HepG2 (cell line): Measurements from ENCODE around the gene PTPA. TPM values are rescaled to one million over a fixed set of nuclear protein-coding genes. Genes with fewer than 3 reads are reported as not detected.

Experiments used
- BCL6 ChIP-seq: IDR thresholded peaks from 2 replicates; pipeline ENCODE4 v1.6.1; 2016; ENCODE audit warnings: missing genetic modification reagents, missing compliant biosample characterization
- CHD4 ChIP-seq: fragments of 200-600 bp; sonication (generic); IDR thresholded peaks from 2 replicates; pipeline ENCODE4 v1.7.0; 2017; ENCODE audit warnings: mild to moderate bottlenecking, low read length, borderline replicate concordance
- HNF4G ChIP-seq, 2 experiments: sonication (generic) in 1 of 2; formaldehyde crosslinking in 1 of 2; IDR thresholded peaks; 2 replicates each; pipeline versions ENCODE4 v1.4.0 to v1.6.1; 2011 to 2020; ENCODE audit warnings: borderline replicate concordance in 2 of 2, low read depth in 2 of 2, mild to moderate bottlenecking in 2 of 2, low read length in 1 of 2, missing genetic modification reagents in 1 of 2, moderate library complexity in 1 of 2
- HOXA9 ChIP-seq: sonication (generic); formaldehyde crosslinking; IDR thresholded peaks from 2 replicates; pipeline ENCODE4 v1.8.1; 2022; ENCODE audit warnings: missing genetic modification reagents, mild to moderate bottlenecking, moderate library complexity, borderline replicate concordance
- HOXD1 ChIP-seq: sonication (generic); formaldehyde crosslinking; IDR thresholded peaks from 2 replicates; pipeline ENCODE4 v1.5.0; 2020; ENCODE audit warnings: missing genetic modification reagents
- NCOA2 ChIP-seq: sonication (generic); formaldehyde crosslinking; IDR thresholded peaks from 2 replicates; pipeline ENCODE4 v1.8.0; 2022; ENCODE audit warnings: inconsistent platforms
- POGZ ChIP-seq: sonication (generic); formaldehyde crosslinking; IDR thresholded peaks from 2 replicates; pipeline ENCODE4 v1.4.0; 2020; ENCODE audit warnings: mild to moderate bottlenecking, missing genetic modification reagents
- SOX13 ChIP-seq, 3 experiments: fragments of 450-650 bp in 1 of 3; sonication (generic) in 1 of 3; formaldehyde crosslinking in 1 of 3; IDR thresholded peaks in 2 of 3; conservative IDR thresholded peaks in 1 of 3; 2 replicates each; pipeline versions ENCODE4 v1.5.0 to v1.6.1; 2016 to 2020; ENCODE audit warnings: antibody characterized with exemption in 1 of 3, mild to moderate bottlenecking in 1 of 3, missing compliant biosample characterization in 1 of 3, missing genetic modification reagents in 1 of 3, moderate library complexity in 1 of 3
- STAG1 ChIP-seq: sonication (generic); formaldehyde crosslinking; IDR thresholded peaks from 2 replicates; pipeline ENCODE4 v1.4.0; 2020; ENCODE audit warnings: missing genetic modification reagents
- TAF1 ChIP-seq: sonication (generic); formaldehyde crosslinking; IDR thresholded peaks from 2 replicates; pipeline ENCODE4 v1.4.0; 2020; ENCODE audit warnings: missing genetic modification reagents
- TRIM24 ChIP-seq: sonication (generic); formaldehyde crosslinking; IDR thresholded peaks from 2 replicates; pipeline ENCODE4 v1.8.0; 2022; ENCODE audit warnings: mild to moderate bottlenecking, missing genetic modification reagents
- ZNF180 ChIP-seq: sonication (generic); formaldehyde crosslinking; IDR thresholded peaks from 2 replicates; pipeline ENCODE4 v1.4.0; 2020; ENCODE audit warnings: low read depth, missing genetic modification reagents, borderline replicate concordance
- ZNF572 ChIP-seq: sonication (generic); formaldehyde crosslinking; IDR thresholded peaks from 2 replicates; pipeline ENCODE4 v1.5.1; 2020; ENCODE audit warnings: mild to moderate bottlenecking, missing genetic modification reagents
- ZNF615 ChIP-seq: sonication (generic); formaldehyde crosslinking; IDR thresholded peaks from 2 replicates; pipeline ENCODE4 v1.5.0; 2020; ENCODE audit warnings: mild to moderate bottlenecking, missing genetic modification reagents, borderline replicate concordance
- ZNF746 ChIP-seq: sonication (generic); formaldehyde crosslinking; IDR thresholded peaks from 2 replicates; pipeline ENCODE4 v1.8.0; 2022; ENCODE audit warnings: mild to moderate bottlenecking, missing genetic modification reagents
- ZNF850 ChIP-seq: sonication (generic); formaldehyde crosslinking; conservative IDR thresholded peaks from 2 replicates; pipeline ENCODE4 v1.9.0; 2021; ENCODE audit warnings: mild to moderate bottlenecking, missing genetic modification reagents
- polyA plus RNA-seq, 8 experiments: library from polyadenylated mRNA; depleted of rRNA in 3 of 8; stranded (reverse) in 7 of 8; unstranded in 1 of 8; fragments of >200 nt; fragmentation: Illumina TruSeq in 4 of 8; extraction: Trizol in 4 of 8; gene quantifications; 2 replicates each; pipeline versions ENCODE4 v1.2.1 to v1.2.3, GENCODE V29; 2011 to 2016; ENCODE audit warnings: low read depth in 4 of 8, missing spikeins in 1 of 8, mixed read lengths in 1 of 8; ENCODE audit not compliant: insufficient read depth in 1 of 8
- total RNA-seq, 5 experiments: library from RNA; depleted of rRNA; stranded (reverse); fragments of >200 nt; fragmentation: Illumina TruSeq; extraction: Trizol; gene quantifications; 2 replicates each; pipeline ENCODE4 v1.2.3, GENCODE V29; 2016; ENCODE audit warnings: low read depth in 1 of 5
- TF ChIP-seq, protein P1 (sequence below): sonication (generic); formaldehyde crosslinking; IDR thresholded peaks from 2 replicates; pipeline ENCODE4 v1.8.0; 2022; ENCODE audit warnings: low read depth, missing genetic modification reagents
- TF ChIP-seq, protein P2 (sequence below): sonication (generic); formaldehyde crosslinking; IDR thresholded peaks from 2 replicates; pipeline ENCODE4 v1.4.0; 2020; ENCODE audit warnings: missing genetic modification reagents, mild to moderate bottlenecking, borderline replicate concordance
- TF ChIP-seq, protein P3 (sequence below): sonication (generic); formaldehyde crosslinking; IDR thresholded peaks from 2 replicates; pipeline ENCODE4 v1.4.0; 2020; ENCODE audit warnings: mild to moderate bottlenecking, missing genetic modification reagents
- TF ChIP-seq, protein P4 (sequence below): IDR thresholded peaks from 2 replicates; pipeline ENCODE4 v1.6.1; 2016; ENCODE audit warnings: control low read depth

The PTPA gene
- total and polyA plus RNA-seq, 2 of the 13 experiments (the other 11 are each of a cell fraction or from before 2014, with no cell fraction given) = 79.3 to 105 TPM

DNA sequence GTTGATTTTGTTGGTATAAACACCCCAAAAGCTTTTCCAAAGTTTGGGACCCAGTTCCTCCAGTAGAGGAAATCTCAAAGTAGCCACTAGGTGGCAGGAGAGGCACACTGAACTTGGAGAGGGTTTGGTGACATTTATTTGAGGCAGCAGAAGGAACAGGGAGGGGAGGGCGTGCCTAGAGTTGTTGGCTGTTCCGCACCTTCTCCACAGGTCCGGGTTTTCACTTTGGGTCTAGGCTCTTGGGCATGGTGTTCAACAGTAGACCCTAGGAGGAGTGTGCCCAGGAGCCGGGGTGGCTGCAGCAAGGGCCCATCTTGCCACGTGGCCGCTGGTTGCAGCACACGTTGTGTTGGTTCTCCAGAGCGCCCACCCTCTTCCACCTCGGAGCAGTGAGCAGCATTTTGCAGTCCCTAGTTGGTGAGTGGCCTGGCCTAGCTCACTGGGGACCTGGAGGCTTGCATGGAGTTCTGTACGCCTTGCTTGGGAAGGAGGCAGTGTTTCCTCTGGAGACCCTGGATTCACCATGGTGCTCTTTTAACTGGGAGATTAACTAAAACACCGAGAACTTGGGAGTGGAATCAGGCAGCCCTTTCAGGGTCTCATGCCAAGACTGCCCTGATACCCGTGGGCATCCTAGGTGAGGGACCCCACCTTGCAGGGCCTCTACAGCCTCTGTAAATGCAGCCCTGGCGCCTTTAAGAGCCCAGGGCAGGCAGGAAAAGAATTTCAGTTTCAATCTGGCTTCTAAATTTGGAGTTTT is 28.2 kb downstream of the PTPA start (continued):
- TF ChIP-seq, protein P1, sequence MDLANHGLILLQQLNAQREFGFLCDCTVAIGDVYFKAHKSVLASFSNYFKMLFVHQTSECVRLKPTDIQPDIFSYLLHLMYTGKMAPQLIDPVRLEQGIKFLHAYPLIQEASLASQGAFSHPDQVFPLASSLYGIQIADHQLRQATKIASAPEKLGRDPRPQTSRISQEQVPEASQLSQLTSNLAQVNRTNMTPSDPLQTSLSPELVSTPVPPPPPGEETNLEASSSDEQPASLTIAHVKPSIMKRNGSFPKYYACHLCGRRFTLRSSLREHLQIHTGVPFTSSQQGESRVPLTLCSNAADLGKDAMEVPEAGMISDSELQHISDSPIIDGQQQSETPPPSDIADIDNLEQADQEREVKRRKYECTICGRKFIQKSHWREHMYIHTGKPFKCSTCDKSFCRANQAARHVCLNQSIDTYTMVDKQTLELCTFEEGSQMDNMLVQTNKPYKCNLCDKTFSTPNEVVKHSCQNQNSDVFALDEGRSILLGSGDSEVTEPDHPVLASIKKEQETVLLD = no peak
- TF ChIP-seq, protein P2, sequence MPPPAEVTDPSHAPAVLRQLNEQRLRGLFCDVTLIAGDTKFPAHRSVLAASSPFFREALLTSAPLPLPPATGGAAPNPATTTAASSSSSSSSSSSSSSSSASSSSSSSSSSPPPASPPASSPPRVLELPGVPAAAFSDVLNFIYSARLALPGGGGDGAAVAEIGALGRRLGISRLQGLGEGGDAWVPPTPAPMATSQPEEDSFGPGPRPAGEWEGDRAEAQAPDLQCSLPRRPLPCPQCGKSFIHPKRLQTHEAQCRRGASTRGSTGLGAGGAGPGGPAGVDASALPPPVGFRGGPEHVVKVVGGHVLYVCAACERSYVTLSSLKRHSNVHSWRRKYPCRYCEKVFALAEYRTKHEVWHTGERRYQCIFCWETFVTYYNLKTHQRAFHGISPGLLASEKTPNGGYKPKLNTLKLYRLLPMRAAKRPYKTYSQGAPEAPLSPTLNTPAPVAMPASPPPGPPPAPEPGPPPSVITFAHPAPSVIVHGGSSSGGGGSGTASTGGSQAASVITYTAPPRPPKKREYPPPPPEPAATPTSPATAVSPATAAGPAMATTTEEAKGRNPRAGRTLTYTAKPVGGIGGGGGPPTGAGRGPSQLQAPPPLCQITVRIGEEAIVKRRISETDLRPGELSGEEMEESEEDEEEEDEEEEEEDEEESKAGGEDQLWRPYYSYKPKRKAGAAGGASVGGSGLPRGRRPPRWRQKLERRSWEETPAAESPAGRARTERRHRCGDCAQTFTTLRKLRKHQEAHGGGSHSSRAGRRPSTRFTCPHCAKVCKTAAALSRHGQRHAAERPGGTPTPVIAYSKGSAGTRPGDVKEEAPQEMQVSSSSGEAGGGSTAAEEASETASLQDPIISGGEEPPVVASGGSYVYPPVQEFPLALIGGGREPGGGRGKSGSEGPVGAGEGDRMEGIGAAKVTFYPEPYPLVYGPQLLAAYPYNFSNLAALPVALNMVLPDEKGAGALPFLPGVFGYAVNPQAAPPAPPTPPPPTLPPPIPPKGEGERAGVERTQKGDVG = peak; percentile 85; the same call in 1 of the 2 replicates
- no peak for TF ChIP-seq HOXD1
- 0 out of 2 replicates have a peak, but pooled peaks have one; percentile 49 for TF ChIP-seq ZNF615 (CRISPR knock-in tag)
- TF ChIP-seq, protein P3, sequence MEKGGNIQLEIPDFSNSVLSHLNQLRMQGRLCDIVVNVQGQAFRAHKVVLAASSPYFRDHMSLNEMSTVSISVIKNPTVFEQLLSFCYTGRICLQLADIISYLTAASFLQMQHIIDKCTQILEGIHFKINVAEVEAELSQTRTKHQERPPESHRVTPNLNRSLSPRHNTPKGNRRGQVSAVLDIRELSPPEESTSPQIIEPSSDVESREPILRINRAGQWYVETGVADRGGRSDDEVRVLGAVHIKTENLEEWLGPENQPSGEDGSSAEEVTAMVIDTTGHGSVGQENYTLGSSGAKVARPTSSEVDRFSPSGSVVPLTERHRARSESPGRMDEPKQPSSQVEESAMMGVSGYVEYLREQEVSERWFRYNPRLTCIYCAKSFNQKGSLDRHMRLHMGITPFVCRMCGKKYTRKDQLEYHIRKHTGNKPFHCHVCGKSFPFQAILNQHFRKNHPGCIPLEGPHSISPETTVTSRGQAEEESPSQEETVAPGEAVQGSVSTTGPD = no peak
- peak; percentile 47; the same call in 1 of the 2 replicates for TF ChIP-seq ZNF572
- no peak for TF ChIP-seq BCL6 (CRISPR knock-in tag)
- TF ChIP-seq, protein P4, sequence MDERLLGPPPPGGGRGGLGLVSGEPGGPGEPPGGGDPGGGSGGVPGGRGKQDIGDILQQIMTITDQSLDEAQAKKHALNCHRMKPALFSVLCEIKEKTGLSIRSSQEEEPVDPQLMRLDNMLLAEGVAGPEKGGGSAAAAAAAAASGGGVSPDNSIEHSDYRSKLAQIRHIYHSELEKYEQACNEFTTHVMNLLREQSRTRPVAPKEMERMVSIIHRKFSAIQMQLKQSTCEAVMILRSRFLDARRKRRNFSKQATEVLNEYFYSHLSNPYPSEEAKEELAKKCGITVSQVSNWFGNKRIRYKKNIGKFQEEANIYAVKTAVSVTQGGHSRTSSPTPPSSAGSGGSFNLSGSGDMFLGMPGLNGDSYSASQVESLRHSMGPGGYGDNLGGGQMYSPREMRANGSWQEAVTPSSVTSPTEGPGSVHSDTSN = no peak
- TF ChIP-seq TAF1 (CRISPR knock-in tag) = no peak
- TF ChIP-seq TRIM24 = no peak
- TF ChIP-seq SOX13 (IDR thresholded peaks at IDR 0.05) = no peak
- TF ChIP-seq SOX13 (CRISPR knock-in tag; conservative IDR thresholded peaks at IDR 0.05 in 1 of 2, IDR thresholded peaks at IDR 0.05 in 1 of 2) = no peak
- no peak for TF ChIP-seq ZNF180 (CRISPR knock-in tag)
- no peak for TF ChIP-seq ZNF746 (CRISPR knock-in tag)
- 0 out of 2 replicates have a peak, but pooled peaks have one; percentile 5 for TF ChIP-seq NCOA2
- no peak for TF ChIP-seq HOXA9 (CRISPR knock-in tag)
- no peak for TF ChIP-seq POGZ (CRISPR knock-in tag)
- TF ChIP-seq CHD4 = no peak
- TF ChIP-seq HNF4G (IDR thresholded peaks at IDR 0.05; ENCODE audit: borderline replicate concordance, low read depth, low read length) = no peak
- peak; percentile 45; the same call in 1 of the 2 replicates for TF ChIP-seq HNF4G (CRISPR knock-in tag; IDR thresholded peaks at IDR 0.05; ENCODE audit: borderline replicate concordance, low read depth)
- no peak for TF ChIP-seq ZNF850 (CRISPR knock-in tag)
- peak; percentile 94 for TF ChIP-seq STAG1 (CRISPR knock-in tag)
